A549 treated with AZD9567 at 1 μM for 4 hours (cell line): ENCODE data around the gene HIVEP2. TPM values are rescaled to one million over a fixed set of nuclear protein-coding genes. Genes with fewer than 3 reads are reported as not detected.

ENCODE experiments used
- total RNA-seq: library from RNA; stranded (reverse); fragments of 200-300 nt; extraction: Qiagen RNA extraction; gene quantifications from 5 replicates; pipeline ENCODE4 v1.2.3, GENCODE V29; 2022; ENCODE audit not compliant: insufficient read depth

The HIVEP2 gene, protein sequence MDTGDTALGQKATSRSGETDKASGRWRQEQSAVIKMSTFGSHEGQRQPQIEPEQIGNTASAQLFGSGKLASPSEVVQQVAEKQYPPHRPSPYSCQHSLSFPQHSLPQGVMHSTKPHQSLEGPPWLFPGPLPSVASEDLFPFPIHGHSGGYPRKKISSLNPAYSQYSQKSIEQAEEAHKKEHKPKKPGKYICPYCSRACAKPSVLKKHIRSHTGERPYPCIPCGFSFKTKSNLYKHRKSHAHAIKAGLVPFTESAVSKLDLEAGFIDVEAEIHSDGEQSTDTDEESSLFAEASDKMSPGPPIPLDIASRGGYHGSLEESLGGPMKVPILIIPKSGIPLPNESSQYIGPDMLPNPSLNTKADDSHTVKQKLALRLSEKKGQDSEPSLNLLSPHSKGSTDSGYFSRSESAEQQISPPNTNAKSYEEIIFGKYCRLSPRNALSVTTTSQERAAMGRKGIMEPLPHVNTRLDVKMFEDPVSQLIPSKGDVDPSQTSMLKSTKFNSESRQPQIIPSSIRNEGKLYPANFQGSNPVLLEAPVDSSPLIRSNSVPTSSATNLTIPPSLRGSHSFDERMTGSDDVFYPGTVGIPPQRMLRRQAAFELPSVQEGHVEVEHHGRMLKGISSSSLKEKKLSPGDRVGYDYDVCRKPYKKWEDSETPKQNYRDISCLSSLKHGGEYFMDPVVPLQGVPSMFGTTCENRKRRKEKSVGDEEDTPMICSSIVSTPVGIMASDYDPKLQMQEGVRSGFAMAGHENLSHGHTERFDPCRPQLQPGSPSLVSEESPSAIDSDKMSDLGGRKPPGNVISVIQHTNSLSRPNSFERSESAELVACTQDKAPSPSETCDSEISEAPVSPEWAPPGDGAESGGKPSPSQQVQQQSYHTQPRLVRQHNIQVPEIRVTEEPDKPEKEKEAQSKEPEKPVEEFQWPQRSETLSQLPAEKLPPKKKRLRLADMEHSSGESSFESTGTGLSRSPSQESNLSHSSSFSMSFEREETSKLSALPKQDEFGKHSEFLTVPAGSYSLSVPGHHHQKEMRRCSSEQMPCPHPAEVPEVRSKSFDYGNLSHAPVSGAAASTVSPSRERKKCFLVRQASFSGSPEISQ (N-terminal part only)
- total RNA-seq, result 2.3 to 4.5 TPM (median 3.4 TPM) in 5 replicates

DNA sequence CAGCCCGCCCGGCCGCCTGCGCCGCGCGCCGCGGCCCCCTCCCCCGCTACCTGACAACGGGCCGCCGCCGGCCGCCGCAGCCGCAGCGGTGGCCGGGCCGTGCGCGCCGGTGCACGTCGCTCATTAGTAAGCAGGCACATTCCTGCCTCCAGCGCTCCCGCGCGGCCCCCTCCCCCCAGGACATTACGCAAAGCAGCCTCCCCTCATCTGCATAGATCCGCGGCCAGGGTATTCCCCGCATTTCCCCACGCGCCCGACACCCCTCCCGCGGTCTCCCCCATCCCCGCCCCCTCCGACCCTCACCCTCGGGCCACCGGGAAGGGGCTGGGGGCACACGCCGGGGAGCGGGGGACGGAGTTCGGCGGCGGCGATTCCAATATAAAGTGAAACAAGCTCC, at the start of gene HIVEP2:
TSS of gene HIVEP2 (minus strand) at position 128 of the 397 bp plus-strand sequence. CDS start 170,438 bp downstream, outside the sequence.

Other genes with a start within 250 kb of the HIVEP2 start
- 23.4 to 26.1 TPM (median 23.8 TPM) in 5 replicates for gene AIG1, start 115.7 kb upstream of the HIVEP2 start, total RNA-seq